Stimulated activated naive CD8-positive, alpha-beta T cell treated with anti-CD3 and anti-CD28 coated beads, Interleukin-15, amount 100 ng/mL, for 72 hours (primary cell): Measurements from ENCODE around the gene NAT16.

Source experiments
- ATAC-seq: fragments of 150-1000 bp; cut with Tn5 transposase; 2 replicates; pipeline ENCODE4 v1.10.0; 2021; ENCODE audit warnings: mild to moderate bottlenecking, moderate library complexity
- DNase-seq, 2 donors: peaks; one replicate each; pipeline ENCODE4 v3.0.0; 2021 to 2022
- H3K27ac Mint-ChIP-seq, 2 donors: one replicate each; pipeline ENCODE4 v1.8.0; 2022; ENCODE audit warnings: mild to moderate bottlenecking in 2 of 2, mixed read lengths in 2 of 2, moderate library complexity in 2 of 2
- H3K27me3 Mint-ChIP-seq: one replicate; pipeline ENCODE4 v1.8.0; 2022; ENCODE audit warnings: mixed read lengths
- H3K4me1 Mint-ChIP-seq: one replicate; pipeline ENCODE4 v1.8.0; 2022; ENCODE audit warnings: mild to moderate bottlenecking, mixed read lengths
- H3K4me3 Mint-ChIP-seq, 2 donors: one replicate each; pipeline ENCODE4 v1.8.0; 2022; ENCODE audit warnings: mild to moderate bottlenecking in 2 of 2, mixed read lengths in 2 of 2, moderate library complexity in 1 of 2
- H3K9me3 Mint-ChIP-seq, 2 donors: one replicate each; pipeline ENCODE4 v1.8.0; 2022; ENCODE audit warnings: mixed read lengths in 2 of 2

NAT16 gene

GRCh38 chr7:101159696-101160674 is 20.1 kb downstream of the NAT16 start:
- no peaks in the 10 kb centered on the region for H3K9me3 Mint-ChIP-seq
- H3K27ac Mint-ChIP-seq = no peak overlapping the region
- no peak overlapping the region for H3K4me3 Mint-ChIP-seq
- DNase-seq (no peak), ATAC-seq (no peak)
- H3K4me1 Mint-ChIP-seq = peaks cover 31% of the 10 kb centered on the region
- H3K27me3 Mint-ChIP-seq = peaks cover 37% of the 10 kb centered on the region

GRCh38 chr7:101156866-101157589 is 23.1 kb downstream of the NAT16 start:
- ATAC-seq (no peak), DNase-seq (no peak)
- peaks cover 18% of the 10 kb centered on the region for H3K4me1 Mint-ChIP-seq
- H3K9me3 Mint-ChIP-seq = peaks cover 0 to 5% of the 10 kb centered on the region in 2 donors
- H3K27ac Mint-ChIP-seq = no peak overlapping the region
- H3K4me3 Mint-ChIP-seq = no peak overlapping the region
- peaks cover 20% of the 10 kb centered on the region for H3K27me3 Mint-ChIP-seq

- Mint-ChIP-seq H3K9me3 (peaks cover 0 to 5% of the 10 kb centered on the region in 2 donors), H3K4me1 (peaks cover 18% of the 10 kb centered on the region), H3K4me3 (no peak overlapping the region), H3K27ac (no peak overlapping the region), H3K27me3 (peaks cover 12% of the 10 kb centered on the region)
- no peak for ATAC-seq
- DNase-seq = no peak
Observed at GRCh38 chr7:101156277-101156676, 23.8 kb downstream of the NAT16 start.

- peaks cover 0 to 5% of the 10 kb centered on the region in 2 donors for H3K9me3 Mint-ChIP-seq
- peak overlapping the region; percentile 86 to 87 for H3K4me3 Mint-ChIP-seq
- DNase-seq (no peak), ATAC-seq (no peak)
- H3K27ac Mint-ChIP-seq = peak overlapping the region in 1 of 2 donors; percentile 33
- H3K4me1 Mint-ChIP-seq = peaks cover 18% of the 10 kb centered on the region
- H3K27me3 Mint-ChIP-seq = peaks cover 10% of the 10 kb centered on the region
Observed at GRCh38 chr7:101155303-101155702, 24.8 kb downstream of the NAT16 start.

- DNase-seq (no peak), ATAC-seq (peak; percentile 58)
- peak overlapping the region; percentile 86 to 87 for H3K4me3 Mint-ChIP-seq
- H3K4me1 Mint-ChIP-seq = peaks cover 18% of the 10 kb centered on the region
- peaks cover 0 to 5% of the 10 kb centered on the region in 2 donors for H3K9me3 Mint-ChIP-seq
- H3K27me3 Mint-ChIP-seq = peaks cover 13% of the 10 kb centered on the region
- H3K27ac Mint-ChIP-seq = no peak overlapping the region
Observed at GRCh38 chr7:101154693-101155102, 25.4 kb downstream of the NAT16 start.

GRCh38 chr7:101153969-101154692 is 26.0 kb downstream of the NAT16 start, which contains the start of gene AP1S1:
Gene AP1S1 (plus strand): TSS chr7:101154476. CDS start chr7:101154515, 39 bp downstream.
- peak within 1 kb of the TSS in 1 of 2 donors; percentile 33 for H3K27ac Mint-ChIP-seq
- DNase-seq (peak; percentile 85 to 90), ATAC-seq (peak; percentile 90)
- H3K4me3 Mint-ChIP-seq = peak within 1 kb of the TSS; percentile 86 to 87
- H3K4me1 Mint-ChIP-seq = peaks cover 18% of the 10 kb centered on the region
- H3K27me3 Mint-ChIP-seq = peaks cover 19% of the 10 kb centered on the region
- H3K9me3 Mint-ChIP-seq = peaks cover 0 to 5% of the 10 kb centered on the region in 2 donors

GRCh38 chr7:101151908-101152651 is 28.0 kb downstream of the NAT16 start:
- no peak for ATAC-seq
- Mint-ChIP-seq H3K4me1 (peaks cover 19% of the 10 kb centered on the region), H3K9me3 (peaks cover 0 to 5% of the 10 kb centered on the region in 2 donors), H3K27me3 (peaks cover 31% of the 10 kb centered on the region), H3K4me3 (no peak overlapping the region), H3K27ac (no peak overlapping the region)
- DNase-seq = no peak

GRCh38 chr7:101140746-101141382 is 39.2 kb downstream of the NAT16 start:
- DNase-seq (no peak), ATAC-seq (peak; percentile 35)
- H3K9me3 Mint-ChIP-seq = no peaks in the 10 kb centered on the region
- peaks cover 46% of the 10 kb centered on the region for H3K27me3 Mint-ChIP-seq
- H3K27ac Mint-ChIP-seq = peak overlapping the region in 1 of 2 donors; percentile 59
- H3K4me3 Mint-ChIP-seq = peak overlapping the region in 1 of 2 donors; percentile 24
- peaks cover 61% of the 10 kb centered on the region for H3K4me1 Mint-ChIP-seq

GRCh38 chr7:101140339-101140699 is 39.8 kb downstream of the NAT16 start:
- H3K4me3 Mint-ChIP-seq = no peak overlapping the region
- no peak for ATAC-seq

GRCh38 chr7:101138213-101138870 is 41.8 kb downstream of the NAT16 start:
- H3K4me1 Mint-ChIP-seq = peaks cover 73% of the 10 kb centered on the region
- H3K27ac Mint-ChIP-seq = peak overlapping the region; percentile 81 to 93

More at GRCh38 chr7:101140339-101140699, 39.8 kb downstream of the NAT16 start:
- no peaks in the 10 kb centered on the region for H3K9me3 Mint-ChIP-seq
- peaks cover 63% of the 10 kb centered on the region for H3K4me1 Mint-ChIP-seq
- H3K27ac Mint-ChIP-seq = no peak overlapping the region
- no peak for DNase-seq
- peaks cover 45% of the 10 kb centered on the region for H3K27me3 Mint-ChIP-seq

GRCh38 chr7:101137651-101138212 is 42.4 kb downstream of the NAT16 start:
- Mint-ChIP-seq H3K4me3 (peak overlapping the region; percentile 60 to 66), H3K9me3 (no peaks in the 10 kb centered on the region), H3K27ac (peak overlapping the region; percentile 78 to 93), H3K4me1 (peaks cover 69% of the 10 kb centered on the region), H3K27me3 (peaks cover 44% of the 10 kb centered on the region)
- ATAC-seq (no peak), DNase-seq (no peak)

More at GRCh38 chr7:101138213-101138870, 41.8 kb downstream of the NAT16 start:
- DNase-seq (peak; percentile 72 to 87), ATAC-seq (peak; percentile 97)
- Mint-ChIP-seq H3K27me3 (peaks cover 45% of the 10 kb centered on the region), H3K4me3 (peak overlapping the region; percentile 60 to 66), H3K9me3 (no peaks in the 10 kb centered on the region)

GRCh38 chr7:101134399-101134980 is 45.6 kb downstream of the NAT16 start:
- no peak for DNase-seq
- Mint-ChIP-seq H3K9me3 (no peaks in the 10 kb centered on the region), H3K27ac (no peak overlapping the region), H3K4me1 (peaks cover 47% of the 10 kb centered on the region), H3K27me3 (peaks cover 70% of the 10 kb centered on the region), H3K4me3 (no peak overlapping the region)
- no peak for ATAC-seq
